IMR-90 (cell line): ENCODE measurements around the gene ARFIP2. TPM values are rescaled to one million over a fixed set of nuclear protein-coding genes. Genes with fewer than 3 reads are reported as not detected.

Experiments used
- ATAC-seq: fragments of 200-7000 bp; cut with Tn5 transposase; 2 replicates; pipeline ENCODE4 v1.9.1; 2020; ENCODE audit warnings: low read depth, mild to moderate bottlenecking, moderate library complexity
- BruUV-seq: library from RNA; stranded (reverse); fragments of 400-500 nt; replicated peaks from 2 replicates; lab custom pipeline; 2021; lab: Mats Ljungman, UMichigan
- CTCF ChIA-PET: fragments of 300-600 bp; formaldehyde crosslinking; extraction: SDS; loops from one replicate; lab custom pipeline; 2021; ENCODE audit warnings: antibody characterized with exemption; lab: Yijun Ruan, JAX
- POLR2A ChIA-PET: fragments of 300-600 bp; sonication (Branson Sonifier 250); formaldehyde crosslinking; loops from one replicate; lab custom pipeline; 2022; ENCODE audit warnings: antibody characterized with exemption; ENCODE audit not compliant: unreplicated experiment; lab: Charles Lee
- DNase-seq: peaks from one replicate; pipeline ENCODE4 v3.0.0; 2013
- H2AFZ ChIP-seq: replicated peaks from 2 replicates; pipeline ENCODE3; 2013; ENCODE audit warnings: low read length, mild to moderate bottlenecking; ENCODE audit not compliant: poor library complexity
- H2AK5ac ChIP-seq: 2 replicates; pipeline ENCODE4 v1.6.1; 2013; ENCODE audit warnings: low read depth, low read length, inconsistent platforms
- H2AK9ac ChIP-seq: replicated peaks from 2 replicates; pipeline ENCODE3; 2013; ENCODE audit warnings: mild to moderate bottlenecking, low read depth, low read length, moderate library complexity; ENCODE audit not compliant: poor library complexity
- H2BK120ac ChIP-seq: 2 replicates; pipeline ENCODE4 v1.6.1; 2013; ENCODE audit warnings: low read depth, low read length, inconsistent platforms
- H2BK15ac ChIP-seq: 3 replicates; pipeline ENCODE4 v1.6.1; 2013; ENCODE audit warnings: low read depth, low read length, inconsistent platforms
- H2BK20ac ChIP-seq: 2 replicates; pipeline ENCODE4 v1.6.1; 2013; ENCODE audit warnings: low read depth, mild to moderate bottlenecking, inconsistent platforms, low read length, moderate library complexity
- H2BK5ac ChIP-seq: 2 replicates; pipeline ENCODE4 v1.6.1; 2013; ENCODE audit warnings: mild to moderate bottlenecking, low read depth, low read length, inconsistent platforms; ENCODE audit not compliant: poor library complexity, severe bottlenecking
- H3K14ac ChIP-seq: replicated peaks from 2 replicates; pipeline ENCODE4 v1.6.1; 2013; ENCODE audit warnings: low read depth, low read length, inconsistent platforms
- H3K18ac ChIP-seq: 2 replicates; pipeline ENCODE4 v1.6.1; 2013; ENCODE audit warnings: low read depth, low read length, control low read depth
- H3K23ac ChIP-seq: 2 replicates; pipeline ENCODE4 v1.6.1; 2013; ENCODE audit warnings: low read depth, low read length, inconsistent platforms
- H3K27ac ChIP-seq: 2 replicates; pipeline ENCODE4 v1.5.1; 2013; ENCODE audit warnings: mild to moderate bottlenecking, control low read depth, low read length; ENCODE audit not compliant: insufficient read depth
- H3K27me3 ChIP-seq: 2 replicates; pipeline ENCODE4 v1.6.1; 2013; ENCODE audit warnings: low read length; ENCODE audit not compliant: control insufficient read depth, insufficient read depth
- H3K36me3 ChIP-seq: 2 replicates; pipeline ENCODE4 v1.6.1; 2013; ENCODE audit warnings: low read length, mixed read lengths; ENCODE audit not compliant: control insufficient read depth, insufficient read depth
- H3K4ac ChIP-seq: 2 replicates; pipeline ENCODE4 v1.6.1; 2013; ENCODE audit warnings: low read depth, low read length, inconsistent platforms
- H3K4me1 ChIP-seq: 2 replicates; pipeline ENCODE4 v1.6.1; 2013; ENCODE audit warnings: low read length, mixed read lengths; ENCODE audit not compliant: control insufficient read depth, insufficient read depth
- H3K4me2 ChIP-seq: 2 replicates; pipeline ENCODE4 v1.6.1; 2013; ENCODE audit warnings: low read depth, mild to moderate bottlenecking, control low read depth, low read length, moderate library complexity
- H3K4me3 ChIP-seq: 2 replicates; pipeline ENCODE4 v1.5.1; 2013; ENCODE audit warnings: low read depth, mild to moderate bottlenecking, control low read depth, low read length, moderate library complexity; ENCODE audit not compliant: insufficient read depth
- H3K56ac ChIP-seq: 2 replicates; pipeline ENCODE4 v1.6.1; 2013; ENCODE audit warnings: low read length, inconsistent platforms; ENCODE audit not compliant: insufficient read depth; ENCODE audit errors: extremely low read depth
- H3K79me1 ChIP-seq, 2 experiments: 2 replicates each; pipeline ENCODE4 v1.6.1; 2013; ENCODE audit warnings: low read length in 2 of 2, inconsistent platforms in 1 of 2, low read depth in 1 of 2
- H3K9ac ChIP-seq: 2 replicates; pipeline ENCODE4 v1.6.1; 2013; ENCODE audit warnings: low read depth, low read length, control low read depth
- H3K9me1 ChIP-seq: 2 replicates; pipeline ENCODE4 v1.6.1; 2013; ENCODE audit warnings: low read length, inconsistent platforms; ENCODE audit not compliant: insufficient read depth
- H3K9me3 ChIP-seq: 2 replicates; pipeline ENCODE4 v1.6.1; 2013; ENCODE audit warnings: low read length; ENCODE audit not compliant: control insufficient read depth, insufficient read depth
- H4K20me1 ChIP-seq: 2 replicates; pipeline ENCODE4 v1.6.1; 2013; ENCODE audit warnings: low read length, inconsistent platforms; ENCODE audit not compliant: insufficient read depth
- H4K5ac ChIP-seq: 2 replicates; pipeline ENCODE4 v1.6.1; 2013; ENCODE audit warnings: mild to moderate bottlenecking, low read depth, low read length, control low read depth
- H4K8ac ChIP-seq, 2 experiments: 2 replicates each; pipeline ENCODE4 v1.6.1; 2013; ENCODE audit warnings: low read depth in 2 of 2, low read length in 2 of 2, control low read depth in 1 of 2, inconsistent platforms in 1 of 2
- H4K91ac ChIP-seq: 2 replicates; pipeline ENCODE4 v1.6.1; 2013; ENCODE audit warnings: low read depth, low read length, inconsistent platforms; ENCODE audit not compliant: insufficient read depth
- CTCF ChIP-seq: conservative IDR thresholded peaks from 2 replicates; pipeline ENCODE4 v1.5.1; 2012; ENCODE audit warnings: mild to moderate bottlenecking, low read depth, low read length, improper control_type of control experiment
- RAD21 ChIP-seq: IDR thresholded peaks from 2 replicates; pipeline ENCODE4 v1.6.1; 2012; ENCODE audit warnings: low read length, improper control_type of control experiment
- RFX5 ChIP-seq: IDR thresholded peaks from 2 replicates; pipeline ENCODE4 v1.8.0; 2012; ENCODE audit warnings: low read depth, mild to moderate bottlenecking, low read length, moderate library complexity
- SMC3 ChIP-seq: fragments of 150-350 bp; IDR thresholded peaks from 2 replicates; pipeline ENCODE4 v1.6.1; 2016; ENCODE audit warnings: low read depth, mild to moderate bottlenecking, antibody characterized with exemption, low read length, moderate library complexity
- WGBS, 2 experiments: methylation state at CpG; one replicate each; pipeline versions ENCODE4 v1.1.5 to v1.1.7; 2013; ENCODE audit warnings: missing lambda C conversion rate in 2 of 2; ENCODE audit not compliant: insufficient read length in 1 of 2; ENCODE audit errors: extremely low coverage in 2 of 2; 5-methylcytosine and 5-hydroxymethylcytosine counted together
- dilution Hi-C: fragments of 300-500 bp; cut with HindIII; formaldehyde crosslinking; loops from one replicate; pipeline ENCODE4 v1.14.3; 2018; ENCODE audit warnings: low sequenced_read_pairs; ENCODE audit not compliant: unreplicated experiment
- in situ Hi-C: fragments of 300-500 bp; cut with MboI; formaldehyde crosslinking; loops from 3 replicates; pipeline ENCODE4 v1.14.3; 2019; ENCODE audit warnings: low sequenced_read_pairs, inconsistent platforms, mixed read lengths
- intact Hi-C: fragments of 100-400 bp; cut with micrococcal nuclease; formaldehyde crosslinking; loops from 2 replicates; pipeline ENCODE4 v1.10.0; 2022
- polyA plus RNA-seq, 3 experiments: library from polyadenylated mRNA; depleted of rRNA; stranded (reverse); fragments of >200 nt; gene quantifications; 2 replicates each; pipeline ENCODE4 v1.2.3, GENCODE V29; 2012; ENCODE audit warnings: low replicate concordance in 1 of 3
- total RNA-seq: library from RNA; depleted of rRNA; stranded (reverse); fragments of >200 nt; gene quantifications from 2 replicates; pipeline ENCODE4 v1.2.3, GENCODE V29; 2012

ARFIP2 gene
- total and polyA plus RNA-seq, 2 of the 4 experiments (the other 2 are of a cell fraction) = 84.4 to 93.9 TPM

GRCh38 chr11:6443269-6444003 lies 37.7 kb downstream of the ARFIP2 start:
- in situ Hi-C loops (loop anchor here (5.0 kb wide), 1 partner anchor 61 kb away; no protein-coding TSS in a partner anchor), dilution Hi-C loops (no loop called here), intact Hi-C loops (loop anchor here (1.0 kb wide), 1 partner anchor 64 kb away; no protein-coding TSS in a partner anchor)
- peak; percentile 98 for ATAC-seq
- ChIA-PET POLR2A (interaction anchor here (0.8 to 1.8 kb wide), 2 partner anchors 56 to 64 kb away, joined by 5 to 6 read pairs; no protein-coding TSS in a partner anchor), CTCF (interaction anchor here (0.5 to 6.7 kb wide), 13 partner anchors 9 to 213 kb away, joined by 3 to 107 read pairs (median 5); partner anchors contain the start of gene APBB1)
- BruUV-seq = no TSS peak
- Histone ChIP-seq H3K4ac (no peak overlapping the region), H4K8ac (no peak overlapping the region), H3K14ac (no peak overlapping the region), H4K91ac (no peak overlapping the region; the same call in 1 of the 2 replicates), H3K23ac (no peak overlapping the region), H3K9me3 (no peaks in the 10 kb centered on the region), H3K27ac (no peak overlapping the region), H3K9me1 (no peaks in the 10 kb centered on the region), H4K20me1 (no peaks in the 10 kb centered on the region), H3K36me3 (peaks cover 2% of the 10 kb centered on the region; the same call in 1 of the 2 replicates), H3K56ac (no peak overlapping the region), H2AK5ac (no peak overlapping the region), H3K79me1 (no peaks in the 10 kb centered on the region), H3K9ac (no peak overlapping the region), H2BK120ac (no peak overlapping the region), H3K27me3 (no peaks in the 10 kb centered on the region), H4K5ac (no peak overlapping the region), H3K4me3 (no peak overlapping the region), H2BK15ac (no peak overlapping the region), H3K4me1 (no peaks in the 10 kb centered on the region), H2BK20ac (no peak overlapping the region), H2AK9ac (no peak overlapping the region), H2BK5ac (no peak overlapping the region), H3K4me2 (no peak overlapping the region), H2AFZ (no peak overlapping the region), H3K18ac (no peak overlapping the region)
- peak; percentile 50 for DNase-seq
- 43% methylated on average over 2 of the region's 5 CpGs; no CpG with 5 or more reads in 1 of the 2 experiments for WGBS, 2 experiments
- peak; percentile 84 for TF ChIP-seq SMC3
- TF ChIP-seq RFX5 = no peak
- TF ChIP-seq RAD21 = peak; percentile 80
- peak; percentile 79 for TF ChIP-seq CTCF
